GM23248 (cell line): Measurements from ENCODE around the gene PRDM16.

Experiments used
- EZH2 ChIP-seq: fragments of 200-600 bp; sonication (generic); IDR thresholded peaks from 2 replicates; pipeline ENCODE4 v1.6.1; 2018; ENCODE audit warnings: antibody characterized with exemption, mild to moderate bottlenecking; ENCODE audit not compliant: insufficient read depth, poor library complexity, severe bottlenecking
- EZH2phosphoT487 ChIP-seq: fragments of 200-600 bp; sonication (generic); IDR thresholded peaks from 2 replicates; pipeline ENCODE4 v1.6.1; 2018; ENCODE audit warnings: antibody characterized with exemption, moderate library complexity, mild to moderate bottlenecking, low read depth; ENCODE audit not compliant: insufficient read depth

- TF ChIP-seq EZH2phosphoT487 (no peak), EZH2 (no peak)
These were observed 168.6 kb downstream of the PRDM16 start for GRCh38 chr1:3237570-3237969.
